Endothelial cell (in vitro differentiated cells): ENCODE data around the gene ZNF384. TPM values are rescaled to one million over a fixed set of nuclear protein-coding genes. Genes with fewer than 3 reads are reported as not detected.

Source experiments
- DNase-seq: peaks from one replicate; pipeline ENCODE4 v3.0.0; 2021; ENCODE audit warnings: low spot score
- H3K27ac Mint-ChIP-seq: one replicate; pipeline ENCODE4 v1.8.0; 2021; ENCODE audit warnings: mixed read lengths, inconsistent platforms; ENCODE audit not compliant: unreplicated experiment
- H3K27me3 Mint-ChIP-seq: one replicate; pipeline ENCODE4 v1.8.0; 2021; ENCODE audit warnings: mild to moderate bottlenecking, moderate library complexity, mixed read lengths, inconsistent platforms; ENCODE audit not compliant: unreplicated experiment
- H3K36me3 Mint-ChIP-seq: one replicate; pipeline ENCODE4 v1.8.0; 2021; ENCODE audit warnings: mild to moderate bottlenecking, low read depth, mixed read lengths, inconsistent platforms; ENCODE audit not compliant: unreplicated experiment
- H3K4me1 Mint-ChIP-seq: one replicate; pipeline ENCODE4 v1.8.0; 2021; ENCODE audit warnings: mild to moderate bottlenecking, mixed read lengths, inconsistent platforms; ENCODE audit not compliant: unreplicated experiment
- H3K4me3 Mint-ChIP-seq: one replicate; pipeline ENCODE4 v1.8.0; 2021; ENCODE audit warnings: mild to moderate bottlenecking, mixed read lengths, inconsistent platforms; ENCODE audit not compliant: unreplicated experiment
- H3K9me3 Mint-ChIP-seq: one replicate; pipeline ENCODE4 v1.8.0; 2021; ENCODE audit warnings: mixed read lengths, inconsistent platforms; ENCODE audit not compliant: unreplicated experiment
- total RNA-seq: library from RNA; stranded (reverse); fragmentation: NEBNext Ultra II Directional; extraction: Animal tissue kit (Norgen Biotek cat#: 25700); gene quantifications from one replicate; pipeline ENCODE4 v1.2.1, GENCODE V29; 2021; ENCODE audit not compliant: unreplicated experiment
- TF ChIP-seq, protein P1 (sequence below): fragments of 200-600 bp; sonication (generic); IDR thresholded peaks from one replicate; pipeline ENCODE4 v1.5.0; 2021; ENCODE audit warnings: antibody characterized with exemption; ENCODE audit not compliant: unreplicated experiment

Gene ZNF384
- total RNA-seq, 1 donor from 2014 or later: 85.2 TPM

DNA sequence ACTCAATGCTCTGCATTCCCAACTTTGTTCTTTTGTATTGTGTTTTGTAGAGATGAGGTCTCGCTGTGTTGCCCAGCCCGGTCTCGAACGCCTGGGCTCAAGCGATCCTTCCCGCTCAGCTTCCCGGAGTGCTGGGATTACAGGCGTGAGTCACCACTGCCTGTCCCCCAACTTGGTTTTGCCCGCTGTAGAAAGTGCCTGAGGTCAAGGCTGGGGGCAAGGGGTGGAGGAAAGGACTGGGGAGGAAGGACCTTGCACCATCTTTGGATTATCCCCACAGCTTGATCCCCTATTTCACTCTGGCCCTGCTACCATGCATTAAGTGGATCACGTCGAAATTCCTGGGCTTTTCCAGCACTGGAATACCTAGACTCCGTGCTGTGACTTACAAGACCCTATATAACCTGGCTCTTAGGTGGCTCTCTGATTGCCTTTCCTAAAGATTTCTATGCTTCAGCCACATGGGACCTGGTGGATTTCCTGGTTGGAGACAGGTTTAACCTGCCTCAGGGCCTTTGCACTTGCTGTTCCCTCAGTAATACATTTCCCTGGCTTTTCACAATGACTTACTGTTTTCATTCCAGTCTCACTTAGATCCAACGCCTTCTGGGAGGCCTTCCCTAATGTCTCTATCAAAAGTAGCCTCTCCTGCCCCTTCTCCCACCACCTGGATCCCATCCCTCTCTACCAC lies 12.0 kb upstream of the ZNF384 start:
- H3K36me3 Mint-ChIP-seq: peaks cover 10% of the 10 kb centered on the region
- peak overlapping the region; percentile 34 for H3K4me3 Mint-ChIP-seq
- H3K27ac Mint-ChIP-seq: no peak overlapping the region
- peaks cover 26% of the 10 kb centered on the region for H3K27me3 Mint-ChIP-seq
- peaks cover 13% of the 10 kb centered on the region for H3K4me1 Mint-ChIP-seq
- TF ChIP-seq, protein P1, sequence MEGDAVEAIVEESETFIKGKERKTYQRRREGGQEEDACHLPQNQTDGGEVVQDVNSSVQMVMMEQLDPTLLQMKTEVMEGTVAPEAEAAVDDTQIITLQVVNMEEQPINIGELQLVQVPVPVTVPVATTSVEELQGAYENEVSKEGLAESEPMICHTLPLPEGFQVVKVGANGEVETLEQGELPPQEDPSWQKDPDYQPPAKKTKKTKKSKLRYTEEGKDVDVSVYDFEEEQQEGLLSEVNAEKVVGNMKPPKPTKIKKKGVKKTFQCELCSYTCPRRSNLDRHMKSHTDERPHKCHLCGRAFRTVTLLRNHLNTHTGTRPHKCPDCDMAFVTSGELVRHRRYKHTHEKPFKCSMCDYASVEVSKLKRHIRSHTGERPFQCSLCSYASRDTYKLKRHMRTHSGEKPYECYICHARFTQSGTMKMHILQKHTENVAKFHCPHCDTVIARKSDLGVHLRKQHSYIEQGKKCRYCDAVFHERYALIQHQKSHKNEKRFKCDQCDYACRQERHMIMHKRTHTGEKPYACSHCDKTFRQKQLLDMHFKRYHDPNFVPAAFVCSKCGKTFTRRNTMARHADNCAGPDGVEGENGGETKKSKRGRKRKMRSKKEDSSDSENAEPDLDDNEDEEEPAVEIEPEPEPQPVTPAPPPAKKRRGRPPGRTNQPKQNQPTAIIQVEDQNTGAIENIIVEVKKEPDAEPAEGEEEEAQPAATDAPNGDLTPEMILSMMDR: no peak
- H3K9me3 Mint-ChIP-seq: no peaks in the 10 kb centered on the region
- DNase-seq: no peak

DNA sequence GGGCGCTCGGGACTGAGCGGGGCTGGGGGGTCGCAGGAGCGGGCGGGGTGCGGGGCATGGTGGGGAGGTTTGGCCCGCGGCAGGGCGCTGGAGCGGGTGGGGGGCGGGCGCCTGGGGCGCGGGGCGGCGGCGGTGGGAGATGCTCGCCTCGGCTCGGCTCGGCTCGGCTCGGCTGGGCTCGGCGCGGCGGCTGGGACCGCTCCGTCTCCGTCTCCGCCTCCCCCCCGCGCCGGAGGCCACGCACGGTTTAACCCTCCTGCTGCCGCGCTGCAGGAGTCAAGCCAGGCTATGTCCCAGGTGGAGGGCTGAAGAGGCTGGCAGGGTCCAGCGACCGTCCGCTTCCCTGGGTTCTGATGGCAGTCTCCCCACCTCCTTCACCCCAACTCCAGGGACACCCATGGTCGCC lies 11.5 kb upstream of the ZNF384 start, which contains the start of gene PIANP:
TSS of gene PIANP (minus strand) at position 170 of the 406 bp plus-strand sequence. CDS start 2,754 bp downstream, outside the sequence.
- DNase-seq: peak; percentile 57
- H3K4me1 Mint-ChIP-seq: peaks cover 13% of the 10 kb centered on the region
- peaks cover 10% of the 10 kb centered on the region for H3K36me3 Mint-ChIP-seq
- TF ChIP-seq, protein P1: no peak
- peaks cover 26% of the 10 kb centered on the region for H3K27me3 Mint-ChIP-seq
- H3K27ac Mint-ChIP-seq: no peak within 1 kb of the TSS
- H3K4me3 Mint-ChIP-seq: peak within 1 kb of the TSS; percentile 85
- no peaks in the 10 kb centered on the region for H3K9me3 Mint-ChIP-seq

DNA sequence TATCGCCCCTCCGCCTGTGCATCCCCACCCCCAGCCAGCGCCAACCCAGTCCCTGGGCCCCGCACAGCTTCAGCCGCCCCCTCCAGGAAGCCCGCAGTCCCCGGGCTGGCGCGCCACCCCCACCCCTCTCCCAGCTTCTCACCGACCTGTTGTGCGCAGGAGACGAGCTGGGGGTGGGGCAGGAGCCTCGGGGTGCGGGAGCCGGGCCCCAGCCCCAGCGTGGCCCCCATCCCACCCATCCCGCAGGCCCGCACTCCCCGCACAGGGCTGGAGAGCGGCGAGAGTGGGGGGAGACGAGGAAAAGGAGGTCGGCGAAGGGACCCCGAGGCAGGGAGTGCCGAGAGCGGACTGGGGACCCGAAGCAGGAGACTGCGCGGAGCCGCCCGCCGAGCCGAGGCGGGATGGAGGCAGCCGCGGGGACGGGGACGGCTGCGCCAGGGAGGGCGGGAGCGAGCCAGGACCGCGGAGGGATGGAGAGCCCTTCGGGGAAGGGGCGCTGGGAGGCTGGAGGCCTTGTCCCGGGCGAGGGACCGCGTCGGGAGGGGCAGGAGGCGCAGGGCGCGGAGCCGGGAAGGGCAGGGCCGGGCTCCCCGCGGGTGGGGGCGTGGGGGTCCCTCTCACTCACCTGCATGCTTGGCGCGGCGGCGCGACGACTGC lies 10.9 kb upstream of the ZNF384 start:
- no peak overlapping the region for H3K27ac Mint-ChIP-seq
- peaks cover 13% of the 10 kb centered on the region for H3K4me1 Mint-ChIP-seq
- peak overlapping the region; percentile 85 for H3K4me3 Mint-ChIP-seq
- TF ChIP-seq, protein P1: no peak
- H3K9me3 Mint-ChIP-seq: no peaks in the 10 kb centered on the region
- peaks cover 26% of the 10 kb centered on the region for H3K27me3 Mint-ChIP-seq
- peak; percentile 43 for DNase-seq
- peaks cover 10% of the 10 kb centered on the region for H3K36me3 Mint-ChIP-seq

DNA sequence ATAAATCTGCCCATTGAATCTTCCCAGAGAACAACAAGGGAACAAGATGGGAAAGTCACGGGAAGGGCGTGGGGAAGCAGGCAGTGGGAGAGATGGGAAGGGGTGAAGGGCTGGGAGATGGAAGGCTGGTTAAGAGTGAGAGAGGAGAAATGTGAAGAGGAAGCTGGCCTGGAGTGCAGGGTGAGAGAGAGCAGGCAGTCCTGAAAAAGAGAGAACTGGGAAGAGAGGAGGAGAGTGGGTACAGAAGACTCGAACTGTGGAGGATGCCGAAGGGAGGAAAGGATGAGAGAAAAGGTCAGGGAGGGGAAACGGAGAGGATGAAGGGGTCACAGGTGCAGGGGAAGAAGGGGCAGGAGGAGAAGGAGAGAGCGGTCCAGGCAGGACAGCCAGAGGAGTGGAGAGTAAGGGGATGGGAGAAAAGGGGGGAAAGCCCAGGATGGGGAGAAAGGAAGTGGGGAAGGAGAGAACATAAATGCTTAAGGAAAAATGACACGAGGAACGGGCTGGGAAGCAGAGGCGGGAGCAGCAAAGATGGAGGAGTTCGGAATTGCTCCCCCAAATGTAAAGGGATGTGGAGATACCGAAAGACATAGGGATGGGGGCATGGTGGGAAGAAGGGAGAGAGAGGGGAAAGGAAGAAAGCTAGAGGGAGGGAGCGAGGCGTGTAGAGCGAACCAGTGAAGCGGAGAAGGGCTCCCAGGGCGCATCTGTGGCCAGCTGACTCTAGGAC lies 10.2 kb upstream of the ZNF384 start:
- Mint-ChIP-seq H3K4me3 (peak overlapping the region; percentile 85), H3K4me1 (peaks cover 13% of the 10 kb centered on the region), H3K27ac (no peak overlapping the region), H3K27me3 (peaks cover 25% of the 10 kb centered on the region), H3K9me3 (no peaks in the 10 kb centered on the region), H3K36me3 (peaks cover 12% of the 10 kb centered on the region)
- TF ChIP-seq, protein P1: no peak
- DNase-seq: no peak
